Activated naive CD4-positive, alpha-beta T cell treated with anti-CD3 and anti-CD28 coated beads, Interleukin-2, amount 50 U/mL, for 24 hours (primary cell): ENCODE data around the gene CNOT11.
"Not testable (repeated sequence)": the region's sequence is repeated elsewhere in the genome, so short reads cannot be mapped to it uniquely, and the experiment has no call there.

Experiments used
- H3K27ac Mint-ChIP-seq: one replicate; pipeline ENCODE4 v1.8.0; 2021; ENCODE audit warnings: mild to moderate bottlenecking, mixed read lengths
- H3K27me3 Mint-ChIP-seq: one replicate; pipeline ENCODE4 v1.8.0; 2021; ENCODE audit warnings: mixed read lengths
- H3K36me3 Mint-ChIP-seq: one replicate; pipeline ENCODE4 v1.8.0; 2021; ENCODE audit warnings: mixed read lengths
- H3K4me1 Mint-ChIP-seq: one replicate; pipeline ENCODE4 v1.8.0; 2021; ENCODE audit warnings: mixed read lengths
- H3K4me3 Mint-ChIP-seq: one replicate; pipeline ENCODE4 v1.8.0; 2021; ENCODE audit warnings: mild to moderate bottlenecking, mixed read lengths
- H3K9me3 Mint-ChIP-seq: one replicate; pipeline ENCODE4 v1.8.0; 2021; ENCODE audit warnings: mixed read lengths

The CNOT11 gene

GRCh38 chr2:101308432-101309210 lies 55.9 kb downstream of the CNOT11 start, which contains the start of gene RNF149:
TSS of gene RNF149 (minus strand) at chr2:101308701. CDS start at chr2:101308588, 113 bp downstream.
- H3K36me3 Mint-ChIP-seq = peaks cover 6% of the 10 kb centered on the region
- peak within 1 kb of the TSS; percentile 96 for H3K4me3 Mint-ChIP-seq
- no peaks in the 10 kb centered on the region for H3K27me3 Mint-ChIP-seq
- H3K4me1 Mint-ChIP-seq = peaks cover 81% of the 10 kb centered on the region
- H3K27ac Mint-ChIP-seq = peak within 1 kb of the TSS; percentile 98
- H3K9me3 Mint-ChIP-seq = no peaks in the 10 kb centered on the region

- no peaks in the 10 kb centered on the region for H3K9me3 Mint-ChIP-seq
- peaks cover 6% of the 10 kb centered on the region for H3K36me3 Mint-ChIP-seq
- H3K4me3 Mint-ChIP-seq = peak overlapping the region; percentile 73
- H3K27me3 Mint-ChIP-seq = no peaks in the 10 kb centered on the region
- peak overlapping the region; percentile 69 for H3K27ac Mint-ChIP-seq
- peaks cover 70% of the 10 kb centered on the region for H3K4me1 Mint-ChIP-seq
These were observed 57.6 kb downstream of the CNOT11 start for GRCh38 chr2:101310090-101310833.

GRCh38 chr2:101310834-101311695 lies 58.4 kb downstream of the CNOT11 start:
- H3K4me1 Mint-ChIP-seq = peaks cover 70% of the 10 kb centered on the region

GRCh38 chr2:101311696-101312017 lies 59.0 kb downstream of the CNOT11 start:
- Mint-ChIP-seq H3K36me3 (peaks cover 6% of the 10 kb centered on the region), H3K9me3 (no peaks in the 10 kb centered on the region), H3K4me1 (peaks cover 70% of the 10 kb centered on the region), H3K27me3 (no peaks in the 10 kb centered on the region), H3K27ac (peak overlapping the region; percentile 79), H3K4me3 (peak overlapping the region; percentile 73)

More at GRCh38 chr2:101310834-101311695, 58.4 kb downstream of the CNOT11 start:
- Mint-ChIP-seq H3K36me3 (peaks cover 6% of the 10 kb centered on the region), H3K27ac (peak overlapping the region; percentile 69), H3K9me3 (no peaks in the 10 kb centered on the region), H3K27me3 (no peaks in the 10 kb centered on the region), H3K4me3 (peak overlapping the region; percentile 73)

- H3K9me3 Mint-ChIP-seq, H3K27ac Mint-ChIP-seq, H3K27me3 Mint-ChIP-seq, H3K36me3 Mint-ChIP-seq: not testable (repeated sequence)
- H3K4me1 Mint-ChIP-seq = peaks cover 39% of the 10 kb centered on the region
- H3K4me3 Mint-ChIP-seq = peak overlapping the region; percentile 51
These were observed 63.9 kb downstream of the CNOT11 start for GRCh38 chr2:101316568-101316967.
